Breast epithelium (tissue), 4 donors: ENCODE measurements around the gene ZFHX3. TPM values are rescaled to one million over a fixed set of nuclear protein-coding genes. Genes with fewer than 3 reads are reported as not detected.
A peak's percentile ranks its signal among the peaks of the same experiment; 100 is the strongest.

Source experiments
- DNase-seq, 2 donors: peaks; one replicate each; pipeline ENCODE4 v3.0.0-alpha.2; 2019; ENCODE audit warnings: low spot score in 2 of 2
- H3K27ac ChIP-seq, 2 donors: fragments of 200-600 bp; sonication (generic) in 1 of 2; one replicate each; pipeline ENCODE4 v1.5.1; 2016 to 2019; ENCODE audit warnings: mild to moderate bottlenecking in 1 of 2
- H3K27me3 ChIP-seq, 2 donors: fragments of 200-600 bp; sonication (generic) in 1 of 2; one replicate each; pipeline versions ENCODE4 v1.5.1 to v1.6.0; 2017 to 2019; ENCODE audit warnings: control low read depth in 1 of 2, mild to moderate bottlenecking in 1 of 2
- H3K36me3 ChIP-seq: fragments of 200-600 bp; one replicate; pipeline ENCODE4 v1.5.1; 2019
- H3K4me1 ChIP-seq, 2 donors: fragments of 200-600 bp; sonication (generic); one replicate each; pipeline ENCODE4 v1.5.1; 2016 to 2019; ENCODE audit warnings: control low read depth in 1 of 2
- H3K4me3 ChIP-seq, 3 donors: fragments of 200-600 bp; sonication (generic); 1 replicate in 2 of 3; 2 replicates in 1 of 3; pipeline ENCODE4 v1.5.1; 2016 to 2019; ENCODE audit warnings: mild to moderate bottlenecking in 3 of 3, moderate library complexity in 2 of 3
- H3K9me3 ChIP-seq, 2 donors: fragments of 200-600 bp; sonication (generic) in 1 of 2; one replicate each; pipeline ENCODE4 v1.5.1; 2016 to 2019; ENCODE audit warnings: control low read depth in 1 of 2
- POLR2A ChIP-seq: fragments of 450-650 bp; IDR thresholded peaks from one replicate; pipeline ENCODE4 v1.6.1; 2016; ENCODE audit warnings: antibody characterized with exemption, mild to moderate bottlenecking, moderate library complexity
- POLR2AphosphoS5 ChIP-seq, 3 donors: sonication (generic); formaldehyde crosslinking; IDR thresholded peaks; one replicate each; pipeline ENCODE4 v1.6.1; 2017; ENCODE audit warnings: antibody characterized with exemption in 3 of 3
- intact Hi-C: fragments of 100-400 bp; cut with DNase I; formaldehyde crosslinking; loops from one replicate; pipeline ENCODE4 v1.15.1; 2023; ENCODE audit warnings: low total_unique reads
- total RNA-seq, 3 donors: library from RNA; depleted of rRNA; stranded (reverse); fragments of >200 nt; gene quantifications; one replicate each; pipeline ENCODE4 v1.1.0, GENCODE V29; 2016
- TF ChIP-seq, protein P1 (sequence below), 3 donors: fragments of 450-650 bp; IDR thresholded peaks; one replicate each; pipeline ENCODE4 v1.5.1; 2016 to 2017; ENCODE audit warnings: antibody characterized with exemption in 3 of 3, mild to moderate bottlenecking in 3 of 3, moderate library complexity in 3 of 3

The ZFHX3 gene
- total RNA-seq, 3 donors from 2014 or later = 10.8 to 36.0 (median 11.8) TPM

DNA sequence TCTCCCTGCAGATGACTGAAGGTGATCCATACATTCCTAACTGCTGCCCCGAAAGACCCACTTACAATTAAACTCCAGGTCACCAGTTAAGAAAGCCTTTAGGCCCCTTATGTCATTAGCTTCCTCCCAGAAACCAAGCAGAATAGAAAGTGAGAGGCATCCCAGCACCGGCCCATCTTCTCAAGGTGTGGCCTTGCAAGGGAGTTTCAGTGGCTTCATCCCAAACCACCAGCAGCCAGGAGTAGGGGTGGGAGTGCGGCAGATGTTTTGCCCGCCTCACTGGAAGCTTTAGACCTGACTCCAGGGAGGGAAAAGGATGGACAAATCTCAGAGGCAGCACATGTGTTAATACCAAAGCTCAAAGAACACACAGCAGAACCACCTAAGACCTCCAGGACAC lies 5.1 kb downstream of the ZFHX3 start:
- intact Hi-C loops = no loop called here
- no peaks in the 10 kb centered on the region for H3K9me3 ChIP-seq
- TF ChIP-seq, protein P1, sequence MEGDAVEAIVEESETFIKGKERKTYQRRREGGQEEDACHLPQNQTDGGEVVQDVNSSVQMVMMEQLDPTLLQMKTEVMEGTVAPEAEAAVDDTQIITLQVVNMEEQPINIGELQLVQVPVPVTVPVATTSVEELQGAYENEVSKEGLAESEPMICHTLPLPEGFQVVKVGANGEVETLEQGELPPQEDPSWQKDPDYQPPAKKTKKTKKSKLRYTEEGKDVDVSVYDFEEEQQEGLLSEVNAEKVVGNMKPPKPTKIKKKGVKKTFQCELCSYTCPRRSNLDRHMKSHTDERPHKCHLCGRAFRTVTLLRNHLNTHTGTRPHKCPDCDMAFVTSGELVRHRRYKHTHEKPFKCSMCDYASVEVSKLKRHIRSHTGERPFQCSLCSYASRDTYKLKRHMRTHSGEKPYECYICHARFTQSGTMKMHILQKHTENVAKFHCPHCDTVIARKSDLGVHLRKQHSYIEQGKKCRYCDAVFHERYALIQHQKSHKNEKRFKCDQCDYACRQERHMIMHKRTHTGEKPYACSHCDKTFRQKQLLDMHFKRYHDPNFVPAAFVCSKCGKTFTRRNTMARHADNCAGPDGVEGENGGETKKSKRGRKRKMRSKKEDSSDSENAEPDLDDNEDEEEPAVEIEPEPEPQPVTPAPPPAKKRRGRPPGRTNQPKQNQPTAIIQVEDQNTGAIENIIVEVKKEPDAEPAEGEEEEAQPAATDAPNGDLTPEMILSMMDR (IDR thresholded peaks at IDR 0.05) = no peak
- no peak for TF ChIP-seq POLR2AphosphoS5 (IDR thresholded peaks at IDR 0.05)
- TF ChIP-seq POLR2A = no peak
- no peaks in the 10 kb centered on the region for H3K4me1 ChIP-seq
- H3K27ac ChIP-seq = no peak overlapping the region
- H3K27me3 ChIP-seq = no peaks in the 10 kb centered on the region
- H3K4me3 ChIP-seq = no peak overlapping the region
- no peak for DNase-seq
- H3K36me3 ChIP-seq = no peaks in the 10 kb centered on the region

DNA sequence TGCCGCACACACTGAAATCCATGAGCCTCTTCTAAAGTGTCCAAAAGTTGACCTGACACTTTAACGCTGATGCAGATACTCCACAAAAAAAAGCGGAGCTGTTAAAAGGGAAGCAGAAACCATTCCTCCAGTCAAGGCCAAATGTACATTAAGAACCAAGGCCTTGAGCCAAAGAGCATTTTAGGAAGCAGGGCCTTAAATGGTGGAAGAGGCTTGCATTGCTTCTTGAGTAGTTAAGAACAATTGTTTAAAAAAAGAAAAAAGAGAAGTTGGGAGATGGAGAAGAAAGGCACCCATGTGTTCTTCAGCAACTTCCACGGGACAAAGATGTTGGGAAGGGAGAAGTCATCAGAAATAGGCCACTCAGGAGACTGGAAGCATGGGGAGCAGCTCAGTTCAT lies 6.3 kb downstream of the ZFHX3 start:
- intact Hi-C loops = no loop called here
- Histone ChIP-seq H3K27me3 (no peaks in the 10 kb centered on the region), H3K4me3 (no peak overlapping the region), H3K27ac (no peak overlapping the region), H3K4me1 (peaks cover 0 to 6% of the 10 kb centered on the region in 2 donors), H3K36me3 (no peaks in the 10 kb centered on the region), H3K9me3 (no peaks in the 10 kb centered on the region)
- no peak for DNase-seq
- TF ChIP-seq, protein P1 (IDR thresholded peaks at IDR 0.05) = no peak
- TF ChIP-seq POLR2AphosphoS5 (IDR thresholded peaks at IDR 0.05) (no peak), POLR2A (no peak)

DNA sequence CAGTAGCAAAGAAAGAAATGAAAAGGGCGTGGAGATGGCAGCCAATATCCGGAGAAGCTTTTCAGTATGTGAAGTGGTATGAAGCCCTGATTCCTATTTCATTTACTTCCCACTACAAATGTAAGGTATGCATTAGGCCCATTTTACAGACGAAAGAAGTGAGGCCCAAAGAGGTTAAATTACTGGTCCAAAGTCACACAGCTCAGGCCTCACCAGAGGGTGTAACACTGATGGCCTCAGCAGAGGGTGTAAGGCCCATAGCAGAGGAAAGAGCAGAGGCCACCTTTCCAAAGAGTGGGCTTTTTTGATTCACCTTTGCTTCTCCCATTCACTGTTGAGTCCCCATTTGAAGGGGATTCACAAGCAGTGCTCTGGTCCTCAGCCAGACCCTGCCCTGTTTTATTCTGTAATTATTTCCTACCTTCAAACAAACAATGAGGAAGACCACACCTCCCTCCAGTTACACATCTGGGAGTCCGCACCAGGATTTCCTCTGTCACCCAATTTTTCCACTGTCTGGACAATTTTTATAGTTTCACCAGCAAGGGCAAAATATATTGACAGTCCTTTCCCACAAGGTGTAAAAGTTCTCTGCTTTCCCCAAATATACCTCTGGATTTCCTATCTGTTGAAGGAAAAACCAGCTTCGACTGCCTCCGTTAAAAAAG lies 7.1 kb downstream of the ZFHX3 start:
- H3K4me3 ChIP-seq = no peak overlapping the region
- no peaks in the 10 kb centered on the region for H3K36me3 ChIP-seq
- H3K27me3 ChIP-seq = no peaks in the 10 kb centered on the region
- H3K4me1 ChIP-seq = peaks cover 0 to 7% of the 10 kb centered on the region in 2 donors
- no peak for DNase-seq
- intact Hi-C loops = no loop called here
- TF ChIP-seq, protein P1 (IDR thresholded peaks at IDR 0.05) = no peak
- TF ChIP-seq POLR2AphosphoS5 (IDR thresholded peaks at IDR 0.05) (no peak), POLR2A (no peak)
- no peak overlapping the region for H3K27ac ChIP-seq
- H3K9me3 ChIP-seq = no peaks in the 10 kb centered on the region

DNA sequence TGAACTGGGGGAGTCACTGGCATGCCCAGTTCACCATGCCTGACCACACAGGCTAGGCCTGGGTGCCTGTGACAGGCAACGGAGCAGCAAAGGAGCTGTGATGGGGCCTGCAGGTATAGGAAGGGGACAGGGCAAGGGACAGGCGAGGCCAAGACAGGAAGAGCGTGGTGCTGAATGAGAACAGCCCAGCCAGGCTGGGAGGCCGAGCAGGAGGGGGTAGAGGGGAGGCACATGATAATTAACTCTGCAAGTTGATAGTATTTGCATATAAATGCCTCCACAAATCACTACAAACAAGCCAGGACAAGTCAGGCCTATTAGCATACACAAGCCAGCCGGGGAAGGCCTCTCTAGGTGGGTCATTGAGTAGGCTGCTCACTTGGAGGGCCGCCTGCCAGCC lies 7.8 kb downstream of the ZFHX3 start:
- Histone ChIP-seq H3K4me1 (peaks cover 0 to 7% of the 10 kb centered on the region in 2 donors), H3K9me3 (no peaks in the 10 kb centered on the region), H3K27ac (no peak overlapping the region), H3K27me3 (no peaks in the 10 kb centered on the region), H3K36me3 (no peaks in the 10 kb centered on the region), H3K4me3 (no peak overlapping the region)
- peak in 1 of 2 donors; percentile 3 for DNase-seq
- intact Hi-C loops = no loop called here
- TF ChIP-seq POLR2A (no peak), POLR2AphosphoS5 (IDR thresholded peaks at IDR 0.05) (no peak)
- TF ChIP-seq, protein P1 (IDR thresholded peaks at IDR 0.05) = no peak

DNA sequence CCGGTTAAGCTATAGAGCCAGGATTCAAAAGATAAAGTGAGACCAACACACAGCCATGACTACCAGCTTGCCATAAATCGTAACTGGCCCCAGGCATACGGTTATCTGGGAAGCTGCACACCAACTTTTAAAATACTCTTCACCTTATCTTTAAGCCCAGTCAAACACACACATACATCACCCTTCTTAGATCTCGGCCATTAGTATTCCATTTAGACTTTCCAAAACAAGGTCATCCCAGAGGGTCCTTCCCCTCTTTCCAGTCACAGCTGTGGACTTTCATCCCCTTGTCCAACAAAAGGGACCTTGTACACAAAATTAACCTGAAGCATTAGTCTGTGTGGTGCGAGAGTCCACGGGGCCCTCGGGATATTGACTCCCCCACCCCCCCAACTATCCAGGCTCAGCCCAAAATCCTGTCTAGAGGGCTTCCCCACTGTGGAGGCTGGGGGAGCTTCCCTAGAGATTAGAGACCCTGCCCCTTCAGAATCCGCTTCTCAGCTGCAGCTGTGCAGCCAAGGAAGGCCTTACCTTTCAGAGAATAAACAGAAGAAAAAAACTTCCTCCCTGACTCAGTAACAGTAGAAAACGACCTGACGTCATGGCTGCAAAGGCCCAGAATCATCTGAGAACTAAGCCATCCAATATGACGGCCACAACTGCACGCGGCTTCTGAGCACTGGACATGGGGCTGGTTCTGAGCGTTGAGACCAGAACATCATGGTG lies 9.9 kb downstream of the ZFHX3 start:
- no peak overlapping the region for H3K4me3 ChIP-seq
- no peaks in the 10 kb centered on the region for H3K36me3 ChIP-seq
- TF ChIP-seq POLR2AphosphoS5 (IDR thresholded peaks at IDR 0.05) = no peak
- TF ChIP-seq POLR2A = no peak
- TF ChIP-seq, protein P1 (IDR thresholded peaks at IDR 0.05) = no peak
- DNase-seq = peak in 1 of 2 donors; percentile 20
- H3K27me3 ChIP-seq = no peaks in the 10 kb centered on the region
- intact Hi-C loops = no loop called here
- no peak overlapping the region for H3K27ac ChIP-seq
- H3K9me3 ChIP-seq = no peaks in the 10 kb centered on the region
- peaks cover 0 to 7% of the 10 kb centered on the region in 2 donors for H3K4me1 ChIP-seq
